ENCODE measurements around the gene ATXN10. TPM values are rescaled to one million over a fixed set of nuclear protein-coding genes. Genes with fewer than 3 reads are reported as not detected.

The ATXN10 gene
- total RNA-seq, 2 experiments from 2014 or later, result 43.8 to 48.0 TPM

GRCh38 chr22:45647532-45648225, 24.0 kb upstream of the ATXN10 start:
- Histone ChIP-seq H3K36me3 (ENCODE audit: insufficient read depth, low read length) (no peaks in the 10 kb centered on the region), H3K27me3 (ENCODE audit: control insufficient read depth in 1 of 2, insufficient read depth in 2 of 2, low read length in 2 of 2) (peaks cover 3 to 13% of the 10 kb centered on the region in 2 experiments), H3K4me3 (ENCODE audit: low read length) (no peak overlapping the region), H3K9me3 (ENCODE audit: control insufficient read depth in 1 of 2, insufficient read depth in 1 of 2, low read length in 2 of 2) (no peaks in the 10 kb centered on the region), H3K4me1 (ENCODE audit: insufficient read depth, low read length) (peaks cover 12% of the 10 kb centered on the region), H3K27ac (ENCODE audit: low read depth in 1 of 2, low read length in 2 of 2) (no peak overlapping the region)
- no peak overlapping the region for H3K27ac Mint-ChIP-seq
- intact Hi-C loops (cut with DNase I, micrococcal nuclease), result loop anchor here in 1 of 2 experiments (10.0 kb wide), 1 partner anchor 217 kb away; no protein-coding TSS in a partner anchor
- no peak overlapping the region for H3K4me3 Mint-ChIP-seq
- H3K9me3 Mint-ChIP-seq, result no peaks in the 10 kb centered on the region
- H3K36me3 Mint-ChIP-seq (ENCODE audit: low read depth), result no peaks in the 10 kb centered on the region
- CTCF ChIA-PET, result no interaction called here
- peaks cover 57% of the 10 kb centered on the region for H3K27me3 Mint-ChIP-seq
- TF ChIP-seq CTCF (IDR thresholded peaks at IDR 0.05), result no peak
- ATAC-seq (ENCODE audit: poor library complexity), result no peak
- H3K4me1 Mint-ChIP-seq (ENCODE audit: low read depth), result no peaks in the 10 kb centered on the region
- no peak for DNase-seq
- POLR2A ChIA-PET, result no interaction called here

GRCh38 chr22:45648301-45649117, 23.1 kb upstream of the ATXN10 start:
- no peaks in the 10 kb centered on the region for H3K9me3 Mint-ChIP-seq
- no peak for DNase-seq
- peaks cover 57% of the 10 kb centered on the region for H3K27me3 Mint-ChIP-seq
- H3K4me1 Mint-ChIP-seq (ENCODE audit: low read depth), result no peaks in the 10 kb centered on the region
- Histone ChIP-seq H3K27me3 (ENCODE audit: control insufficient read depth in 1 of 2, insufficient read depth in 2 of 2, low read length in 2 of 2) (peaks cover 3 to 13% of the 10 kb centered on the region in 2 experiments), H3K36me3 (ENCODE audit: insufficient read depth, low read length) (no peaks in the 10 kb centered on the region), H3K27ac (ENCODE audit: low read depth in 1 of 2, low read length in 2 of 2) (no peak overlapping the region), H3K4me3 (ENCODE audit: low read length) (no peak overlapping the region), H3K4me1 (ENCODE audit: insufficient read depth, low read length) (peaks cover 12% of the 10 kb centered on the region), H3K9me3 (ENCODE audit: control insufficient read depth in 1 of 2, insufficient read depth in 1 of 2, low read length in 2 of 2) (no peaks in the 10 kb centered on the region)
- no peaks in the 10 kb centered on the region for H3K36me3 Mint-ChIP-seq (ENCODE audit: low read depth)
- no peak for ATAC-seq (ENCODE audit: poor library complexity)
- no peak overlapping the region for H3K27ac Mint-ChIP-seq
- no peak for TF ChIP-seq CTCF (IDR thresholded peaks at IDR 0.05)
- ChIA-PET POLR2A (no interaction called here), CTCF (interaction anchor here (0.7 kb wide), 1 partner anchor 186 kb away, joined by 3 read pairs; no protein-coding TSS in a partner anchor)
- intact Hi-C loops (cut with DNase I, micrococcal nuclease), result loop anchor here in 1 of 2 experiments (10.0 kb wide), 1 partner anchor 216 kb away; no protein-coding TSS in a partner anchor
- no peak overlapping the region for H3K4me3 Mint-ChIP-seq

- POLR2A ChIA-PET, result no interaction called here
Measured at GRCh38 chr22:45649809-45650208, 21.8 kb upstream of the ATXN10 start.

More at GRCh38 chr22:45649809-45650208, 21.8 kb upstream of the ATXN10 start:
- ATAC-seq (ENCODE audit: poor library complexity), result no peak
- H3K9me3 Mint-ChIP-seq, result no peaks in the 10 kb centered on the region
- Histone ChIP-seq H3K4me1 (ENCODE audit: insufficient read depth, low read length) (peaks cover 12% of the 10 kb centered on the region), H3K9me3 (ENCODE audit: control insufficient read depth in 1 of 2, insufficient read depth in 1 of 2, low read length in 2 of 2) (no peaks in the 10 kb centered on the region), H3K27me3 (ENCODE audit: control insufficient read depth in 1 of 2, insufficient read depth in 2 of 2, low read length in 2 of 2) (peaks cover under 1 to 9% of the 10 kb centered on the region in 2 experiments), H3K27ac (ENCODE audit: low read depth in 1 of 2, low read length in 2 of 2) (no peak overlapping the region), H3K36me3 (ENCODE audit: insufficient read depth, low read length) (no peaks in the 10 kb centered on the region), H3K4me3 (ENCODE audit: low read length) (no peak overlapping the region)
- CTCF ChIA-PET, result no interaction called here
- intact Hi-C loops (cut with DNase I, micrococcal nuclease), result loop anchor here in 1 of 2 experiments (10.0 kb wide), 1 partner anchor 215 kb away; no protein-coding TSS in a partner anchor
- peaks cover 54% of the 10 kb centered on the region for H3K27me3 Mint-ChIP-seq
- no peak for DNase-seq
- no peak for TF ChIP-seq CTCF (IDR thresholded peaks at IDR 0.05)
- H3K4me3 Mint-ChIP-seq, result no peak overlapping the region
- no peaks in the 10 kb centered on the region for H3K4me1 Mint-ChIP-seq (ENCODE audit: low read depth)
- no peak overlapping the region for H3K27ac Mint-ChIP-seq
- no peaks in the 10 kb centered on the region for H3K36me3 Mint-ChIP-seq (ENCODE audit: low read depth)
